ENCODE data around the gene C1orf115. TPM values are rescaled to one million over a fixed set of nuclear protein-coding genes. Genes with fewer than 3 reads are reported as not detected.
"Not testable (repeated sequence)": the region's sequence is repeated elsewhere in the genome, so short reads cannot be mapped to it uniquely, and the experiment has no call there.

The C1orf115 gene
- total RNA-seq, 1 donor from 2014 or later = 31.0 TPM

- DNase-seq = no peak
Observed at GRCh38 chr1:220726634-220727033, 36.5 kb downstream of the C1orf115 start.

GRCh38 chr1:220727519-220727918 is 37.4 kb downstream of the C1orf115 start:
- DNase-seq = no peak

GRCh38 chr1:220730486-220730885 is 40.3 kb downstream of the C1orf115 start:
- no peak for DNase-seq

GRCh38 chr1:220732137-220732536 is 42.0 kb downstream of the C1orf115 start:
- no peak for DNase-seq

GRCh38 chr1:220732621-220733020 is 42.5 kb downstream of the C1orf115 start:
- DNase-seq = no peak

- peak; percentile 55 for DNase-seq
Observed at GRCh38 chr1:220733086-220733601, 43.0 kb downstream of the C1orf115 start.

- no peak for DNase-seq
Observed at GRCh38 chr1:220734571-220735326, 44.6 kb downstream of the C1orf115 start.

GRCh38 chr1:220736283-220736682 is 46.1 kb downstream of the C1orf115 start:
- DNase-seq = not testable (repeated sequence)

GRCh38 chr1:220741349-220741748 is 51.2 kb downstream of the C1orf115 start:
- no peak for DNase-seq

GRCh38 chr1:220741825-220742224 is 51.7 kb downstream of the C1orf115 start:
- no peak for DNase-seq

GRCh38 chr1:220742520-220742919 is 52.4 kb downstream of the C1orf115 start:
- DNase-seq = no peak

GRCh38 chr1:220746851-220747250 is 56.7 kb downstream of the C1orf115 start:
- DNase-seq = no peak

- no peak for DNase-seq
Observed at GRCh38 chr1:220747437-220748088, 57.4 kb downstream of the C1orf115 start.

- DNase-seq = peak; percentile 42
Observed at GRCh38 chr1:220748089-220748934, 58.1 kb downstream of the C1orf115 start, which contains the start of gene MTARC2. TSS of gene MTARC2 (plus strand) at chr1:220748322. CDS start at chr1:220748532, 210 bp downstream.

Other genes with a start within 250 kb of the C1orf115 start
- 77.7 TPM for gene MARK1, start 162.2 kb upstream of the C1orf115 start, total RNA-seq
- 7.8 TPM for gene MTARC2, start 58.0 kb downstream of the C1orf115 start, total RNA-seq
- gene MTARC1, start 96.5 kb downstream of the C1orf115 start, total RNA-seq = 9.4 TPM
- gene HLX, start 189.1 kb downstream of the C1orf115 start, total RNA-seq = 0.31 TPM